OCI-LY7 (cell line): Measurements from ENCODE around the gene LRRC2. TPM values are rescaled to one million over a fixed set of nuclear protein-coding genes. Genes with fewer than 3 reads are reported as not detected.
"Not testable (repeated sequence)": the region's sequence is repeated elsewhere in the genome, so short reads cannot be mapped to it uniquely, and the experiment has no call there.

Source experiments
- BruUV-seq: library from RNA; stranded (reverse); fragments of 400-500 nt; replicated peaks from 2 replicates; lab custom pipeline; 2021; lab: Mats Ljungman, UMichigan
- CTCF ChIA-PET: fragments of 300-600 bp; sonication (Branson Sonifier 250); formaldehyde crosslinking; loops from one replicate; lab custom pipeline; 2022; ENCODE audit warnings: antibody characterized with exemption; ENCODE audit not compliant: unreplicated experiment; lab: Charles Lee
- POLR2A ChIA-PET: fragments of 300-600 bp; sonication (Branson Sonifier 250); formaldehyde crosslinking; loops from one replicate; lab custom pipeline; 2022; ENCODE audit warnings: antibody characterized with exemption; lab: Charles Lee
- DNase-seq: peaks from one replicate; pipeline ENCODE4 v3.0.0-alpha.2; 2015; ENCODE audit warnings: low spot score
- H2AFZ ChIP-seq: fragments of 200-600 bp; sonication (generic), shearing (Covaris generic); 2 replicates; pipeline ENCODE4 v1.6.1; 2014; ENCODE audit warnings: mild to moderate bottlenecking, antibody characterized with exemption, low read length, moderate library complexity
- H3K27ac ChIP-seq: fragments of 200-600 bp; sonication (generic); 2 replicates; pipeline ENCODE4 v1.5.1; 2014; ENCODE audit warnings: mixed run types, low read depth, mild to moderate bottlenecking, moderate library complexity, low read length, inconsistent platforms; ENCODE audit not compliant: poor library complexity, severe bottlenecking
- H3K36me3 ChIP-seq: fragments of 200-600 bp; sonication (generic); 2 replicates; pipeline ENCODE4 v1.6.1; 2014; ENCODE audit warnings: mild to moderate bottlenecking, antibody characterized with exemption, low read length, moderate library complexity, mixed read lengths; ENCODE audit not compliant: insufficient read depth
- H3K4me1 ChIP-seq: fragments of 200-600 bp; sonication (generic); 2 replicates; pipeline ENCODE4 v1.5.1; 2014; ENCODE audit warnings: mild to moderate bottlenecking, low read length; ENCODE audit not compliant: insufficient read depth, poor library complexity, severe bottlenecking
- H3K4me2 ChIP-seq: fragments of 200-600 bp; sonication (generic); 2 replicates; pipeline ENCODE4 v1.6.1; 2014; ENCODE audit warnings: mild to moderate bottlenecking, low read length
- H3K4me3 ChIP-seq: fragments of 200-600 bp; sonication (generic); 2 replicates; pipeline ENCODE4 v1.5.1; 2014; ENCODE audit warnings: mild to moderate bottlenecking, low read depth, low read length; ENCODE audit not compliant: poor library complexity, severe bottlenecking
- H3K79me2 ChIP-seq: fragments of 200-600 bp; sonication (generic); 2 replicates; pipeline ENCODE4 v1.6.1; 2016; ENCODE audit warnings: low read depth, mild to moderate bottlenecking, low read length, moderate library complexity, mixed read lengths; ENCODE audit not compliant: insufficient read depth
- H3K9me2 ChIP-seq: fragments of 200-600 bp; sonication (generic); 2 replicates; pipeline ENCODE4 v1.6.1; 2016; ENCODE audit warnings: mild to moderate bottlenecking, low read length, mixed read lengths; ENCODE audit not compliant: insufficient read depth
- H3K9me3 ChIP-seq: fragments of 200-600 bp; sonication (generic); 2 replicates; pipeline ENCODE4 v1.6.1; 2014; ENCODE audit warnings: mild to moderate bottlenecking, mixed run types, low read length, mixed read lengths
- H4K20me1 ChIP-seq: fragments of 200-600 bp; sonication (generic); 2 replicates; pipeline ENCODE4 v1.6.1; 2014; ENCODE audit warnings: mild to moderate bottlenecking, antibody characterized with exemption, low read length, moderate library complexity, mixed read lengths; ENCODE audit not compliant: insufficient read depth
- EZH2phosphoT487 ChIP-seq: fragments of 200-600 bp; sonication (generic); IDR thresholded peaks from 2 replicates; pipeline ENCODE4 v1.6.1; 2018; ENCODE audit warnings: low read depth, borderline replicate concordance, mild to moderate bottlenecking, mixed run types, antibody characterized with exemption, low read length, moderate library complexity, mixed read lengths
- intact Hi-C: fragments of 100-400 bp; cut with micrococcal nuclease; formaldehyde crosslinking; loops from one replicate; pipeline ENCODE4 v1.10.0; 2022; ENCODE audit not compliant: unreplicated experiment
- total RNA-seq, 2 experiments: library from RNA; depleted of rRNA in 1 of 2; stranded (reverse); fragments of >200 nt in 1 of 2; shearing (Covaris generic) in 1 of 2; gene quantifications; 2 replicates each; pipeline ENCODE4 v1.2.3, GENCODE V29; 2014 to 2022
- TF ChIP-seq, protein P1 (sequence below): fragments of 200-600 bp; sonication (generic); conservative IDR thresholded peaks from 2 replicates; pipeline ENCODE4 v1.5.1; 2014; ENCODE audit warnings: mild to moderate bottlenecking, antibody characterized with exemption, low read length, moderate library complexity, mixed read lengths

LRRC2 gene
- total RNA-seq, 2 experiments from 2014 or later = 1.9 to 2.0 TPM

DNA sequence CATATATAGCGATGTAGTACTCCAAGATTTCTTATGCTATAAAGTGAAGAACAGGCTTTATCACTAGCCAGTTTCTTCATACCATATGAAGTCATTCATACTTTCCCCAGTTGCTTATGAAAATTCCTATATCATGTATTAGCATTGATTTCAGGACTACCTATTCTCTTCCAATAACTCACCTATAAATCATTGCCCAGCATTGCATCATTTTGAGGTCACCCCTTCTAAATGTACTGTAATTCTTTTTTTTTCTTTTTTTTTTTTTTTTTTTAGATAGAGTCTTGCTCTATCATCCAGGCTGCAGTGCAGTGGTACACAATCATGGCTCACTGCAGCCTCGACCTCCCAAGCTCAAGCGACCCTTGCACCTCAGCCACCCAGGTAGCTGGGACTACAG, 41.3 kb downstream of the LRRC2 start:
- no TSS peak for BruUV-seq
- Histone ChIP-seq H3K4me2 (no peak overlapping the region), H2AFZ (no peak overlapping the region), H3K4me1 (peaks cover 12% of the 10 kb centered on the region), H3K4me3 (no peak overlapping the region), H3K9me2 (no peaks in the 10 kb centered on the region), H3K9me3 (no peaks in the 10 kb centered on the region), H3K79me2 (no peaks in the 10 kb centered on the region), H3K36me3 (peaks cover 16% of the 10 kb centered on the region), H3K27ac (no peak overlapping the region), H4K20me1 (no peaks in the 10 kb centered on the region)
- CTCF ChIA-PET = interaction anchor here (1.4 kb wide), 1 partner anchor 28 kb away, joined by 3 read pairs; no protein-coding TSS in a partner anchor
- intact Hi-C loops = no loop called here
- no peak for DNase-seq
- TF ChIP-seq, protein P1, sequence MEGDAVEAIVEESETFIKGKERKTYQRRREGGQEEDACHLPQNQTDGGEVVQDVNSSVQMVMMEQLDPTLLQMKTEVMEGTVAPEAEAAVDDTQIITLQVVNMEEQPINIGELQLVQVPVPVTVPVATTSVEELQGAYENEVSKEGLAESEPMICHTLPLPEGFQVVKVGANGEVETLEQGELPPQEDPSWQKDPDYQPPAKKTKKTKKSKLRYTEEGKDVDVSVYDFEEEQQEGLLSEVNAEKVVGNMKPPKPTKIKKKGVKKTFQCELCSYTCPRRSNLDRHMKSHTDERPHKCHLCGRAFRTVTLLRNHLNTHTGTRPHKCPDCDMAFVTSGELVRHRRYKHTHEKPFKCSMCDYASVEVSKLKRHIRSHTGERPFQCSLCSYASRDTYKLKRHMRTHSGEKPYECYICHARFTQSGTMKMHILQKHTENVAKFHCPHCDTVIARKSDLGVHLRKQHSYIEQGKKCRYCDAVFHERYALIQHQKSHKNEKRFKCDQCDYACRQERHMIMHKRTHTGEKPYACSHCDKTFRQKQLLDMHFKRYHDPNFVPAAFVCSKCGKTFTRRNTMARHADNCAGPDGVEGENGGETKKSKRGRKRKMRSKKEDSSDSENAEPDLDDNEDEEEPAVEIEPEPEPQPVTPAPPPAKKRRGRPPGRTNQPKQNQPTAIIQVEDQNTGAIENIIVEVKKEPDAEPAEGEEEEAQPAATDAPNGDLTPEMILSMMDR = no peak
- no peak for TF ChIP-seq EZH2phosphoT487
- POLR2A ChIA-PET = no interaction called here

DNA sequence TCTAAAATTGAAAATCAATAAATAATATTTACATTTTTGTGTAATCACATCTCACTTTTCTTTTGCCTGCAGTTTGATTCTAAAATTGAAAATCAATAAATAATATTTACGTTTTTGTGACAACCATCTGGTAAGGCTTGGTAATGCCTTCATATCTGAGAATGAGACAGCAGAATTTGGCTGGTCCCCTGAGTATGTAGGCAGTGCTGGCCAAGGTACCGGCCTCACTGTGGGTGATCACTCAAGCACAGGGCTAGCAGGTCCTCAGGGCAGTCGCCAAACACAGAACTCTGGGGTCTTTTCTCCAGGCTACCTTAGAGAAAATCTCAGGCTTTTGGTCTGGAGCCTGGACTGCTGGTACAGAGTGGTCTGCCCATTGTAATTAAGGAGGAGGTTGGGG, 42.1 kb downstream of the LRRC2 start:
- POLR2A ChIA-PET = no interaction called here
- Histone ChIP-seq H3K36me3 (peaks cover 16% of the 10 kb centered on the region), H3K4me3 (no peak overlapping the region), H3K9me2 (no peaks in the 10 kb centered on the region), H3K79me2 (no peaks in the 10 kb centered on the region), H3K27ac (no peak overlapping the region), H3K4me1 (peaks cover 12% of the 10 kb centered on the region), H3K4me2 (no peak overlapping the region), H4K20me1 (no peaks in the 10 kb centered on the region), H3K9me3 (no peaks in the 10 kb centered on the region), H2AFZ (no peak overlapping the region)
- BruUV-seq = no TSS peak
- no peak for TF ChIP-seq EZH2phosphoT487
- TF ChIP-seq, protein P1 = no peak
- DNase-seq = no peak
- CTCF ChIA-PET = no interaction called here
- intact Hi-C loops = no loop called here

DNA sequence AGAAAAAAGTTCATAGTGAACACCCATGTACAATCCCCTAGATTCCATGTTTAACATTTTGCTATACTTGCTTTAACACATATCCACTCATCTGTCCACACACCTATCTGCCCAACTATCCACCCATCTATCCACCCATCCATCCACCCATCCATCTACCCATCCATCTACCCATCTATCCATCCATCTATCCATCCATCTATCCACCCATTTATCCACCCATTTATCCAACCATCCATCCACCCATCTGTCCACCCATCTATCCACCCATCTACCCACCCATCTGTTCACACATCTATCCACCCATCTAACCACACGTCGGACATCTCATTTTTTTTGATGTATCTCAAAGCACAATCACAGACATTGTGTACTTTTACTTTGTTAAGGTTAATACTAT, 42.5 kb downstream of the LRRC2 start:
- Histone ChIP-seq H4K20me1 (no peaks in the 10 kb centered on the region), H3K79me2 (no peaks in the 10 kb centered on the region), H3K4me1 (peaks cover 12% of the 10 kb centered on the region), H3K4me3 (no peak overlapping the region), H3K4me2 (no peak overlapping the region), H2AFZ (no peak overlapping the region), H3K9me2 (no peaks in the 10 kb centered on the region), H3K9me3 (no peaks in the 10 kb centered on the region), H3K36me3 (peaks cover 13% of the 10 kb centered on the region), H3K27ac (no peak overlapping the region)
- intact Hi-C loops = no loop called here
- DNase-seq = no peak
- BruUV-seq = no TSS peak
- ChIA-PET POLR2A (no interaction called here), CTCF (no interaction called here)
- TF ChIP-seq, protein P1 = no peak
- no peak for TF ChIP-seq EZH2phosphoT487

DNA sequence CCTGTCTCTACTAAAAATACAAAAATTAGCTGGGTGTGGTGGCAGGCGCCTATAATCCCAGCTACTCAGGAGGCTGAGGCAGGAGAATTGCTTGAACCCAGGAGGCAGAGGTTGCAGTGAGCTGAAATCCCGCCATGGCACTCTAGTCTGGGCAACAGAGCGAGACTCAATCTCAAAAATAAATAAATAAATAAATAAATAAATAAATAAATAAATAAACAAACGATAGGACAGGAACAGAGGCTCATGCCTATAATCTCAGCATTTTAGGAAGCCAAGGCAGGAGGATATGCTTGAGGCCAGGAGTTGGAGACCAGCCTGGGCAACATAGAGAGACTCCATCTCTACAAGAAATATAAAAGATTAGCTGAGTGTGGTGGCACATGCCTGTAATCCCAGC, 43.9 kb downstream of the LRRC2 start:
- H3K9me2 ChIP-seq, H2AFZ ChIP-seq, intact Hi-C loops, H3K27ac ChIP-seq, H3K9me3 ChIP-seq, H4K20me1 ChIP-seq, H3K4me3 ChIP-seq, DNase-seq, H3K36me3 ChIP-seq, H3K4me1 ChIP-seq, H3K4me2 ChIP-seq, H3K79me2 ChIP-seq, CTCF ChIA-PET, BruUV-seq: not testable (repeated sequence)
- POLR2A ChIA-PET = interaction anchor here (0.5 to 1.2 kb wide), 3 partner anchors 17 to 128 kb away, joined by 4 to 7 read pairs (median 5); no protein-coding TSS in a partner anchor
